Measurements from ENCODE around the gene MEFV. TPM values are rescaled to one million over a fixed set of nuclear protein-coding genes. Genes with fewer than 3 reads are reported as not detected.

MEFV gene
- polyA plus RNA-seq, 4 donors: 0.49 to 0.58 TPM; not detected in 2

GRCh38 chr16:3289998-3290673 lies 33.7 kb upstream of the MEFV start:
- Histone ChIP-seq H3K9me3 (ENCODE audit: control insufficient read depth in 2 of 2, insufficient read depth in 1 of 2, low read depth in 1 of 2, low read length in 1 of 2) (peaks cover 6 to 91% of the 10 kb centered on the region in 2 donors), H3K4me3 (ENCODE audit: low read depth in 1 of 3, low read length in 3 of 3) (no peak overlapping the region), H3K4me1 (ENCODE audit: control insufficient read depth in 3 of 3, insufficient read depth in 2 of 3, low read depth in 1 of 3, low read length in 2 of 3) (no peaks in the 10 kb centered on the region), H3K27me3 (ENCODE audit: control insufficient read depth in 3 of 3, insufficient read depth in 3 of 3, low read length in 3 of 3) (no peaks in the 10 kb centered on the region), H3K36me3 (ENCODE audit: control insufficient read depth in 3 of 3, insufficient read depth in 2 of 3, low read depth in 1 of 3, low read length in 3 of 3) (peaks cover 37 to 68% (median 49%) of the 10 kb centered on the region in 3 donors), H3K27ac (ENCODE audit: low read depth in 1 of 3, low read length in 2 of 3) (no peak overlapping the region)
- FAIRE-seq (no peak), DNase-seq (no peak)
- 96 to 99% (median 98%) methylated on average over 16 of the region's 16 CpGs for WGBS, 3 donors

DNA sequence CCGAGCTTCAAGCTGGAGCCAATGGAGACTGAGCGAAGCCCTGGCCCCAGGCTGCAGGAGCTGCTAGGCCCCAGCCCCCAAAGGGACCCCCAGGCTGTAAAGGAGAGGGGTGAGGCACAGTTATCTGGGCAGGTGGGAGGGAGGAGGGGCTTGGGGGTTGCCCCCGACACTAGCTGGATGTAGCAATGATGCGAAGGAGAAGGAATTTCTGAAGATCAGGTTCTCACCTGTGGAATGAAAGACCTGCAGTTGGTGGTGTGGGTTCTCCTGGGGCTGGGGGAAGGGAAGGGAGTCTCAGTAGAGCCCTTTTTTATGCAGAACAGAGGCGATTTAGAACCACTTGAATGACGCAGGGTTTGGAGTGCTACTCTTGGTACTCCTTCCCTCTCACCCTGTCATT lies 28.7 kb upstream of the MEFV start:
- Histone ChIP-seq H3K4me3 (ENCODE audit: low read depth in 1 of 3, low read length in 3 of 3) (peak overlapping the region in 2 of 3 donors; percentile 2 to 86), H3K36me3 (ENCODE audit: control insufficient read depth in 3 of 3, insufficient read depth in 2 of 3, low read depth in 1 of 3, low read length in 3 of 3) (peaks cover 16 to 48% (median 28%) of the 10 kb centered on the region in 3 donors), H3K4me1 (ENCODE audit: control insufficient read depth in 3 of 3, insufficient read depth in 2 of 3, low read depth in 1 of 3, low read length in 2 of 3) (peaks cover 4 to 8% (median 5%) of the 10 kb centered on the region in 3 donors), H3K27me3 (ENCODE audit: control insufficient read depth in 3 of 3, insufficient read depth in 3 of 3, low read length in 3 of 3) (no peaks in the 10 kb centered on the region), H3K9me3 (ENCODE audit: control insufficient read depth in 2 of 2, insufficient read depth in 1 of 2, low read depth in 1 of 2, low read length in 1 of 2) (peaks cover 4 to 50% of the 10 kb centered on the region in 2 donors), H3K27ac (ENCODE audit: low read depth in 1 of 3, low read length in 2 of 3) (no peak overlapping the region)
- FAIRE-seq (no peak), DNase-seq (no peak)
- WGBS, 3 donors: 88 to 93% (median 92%) methylated on average over 6 of the region's 6 CpGs

DNA sequence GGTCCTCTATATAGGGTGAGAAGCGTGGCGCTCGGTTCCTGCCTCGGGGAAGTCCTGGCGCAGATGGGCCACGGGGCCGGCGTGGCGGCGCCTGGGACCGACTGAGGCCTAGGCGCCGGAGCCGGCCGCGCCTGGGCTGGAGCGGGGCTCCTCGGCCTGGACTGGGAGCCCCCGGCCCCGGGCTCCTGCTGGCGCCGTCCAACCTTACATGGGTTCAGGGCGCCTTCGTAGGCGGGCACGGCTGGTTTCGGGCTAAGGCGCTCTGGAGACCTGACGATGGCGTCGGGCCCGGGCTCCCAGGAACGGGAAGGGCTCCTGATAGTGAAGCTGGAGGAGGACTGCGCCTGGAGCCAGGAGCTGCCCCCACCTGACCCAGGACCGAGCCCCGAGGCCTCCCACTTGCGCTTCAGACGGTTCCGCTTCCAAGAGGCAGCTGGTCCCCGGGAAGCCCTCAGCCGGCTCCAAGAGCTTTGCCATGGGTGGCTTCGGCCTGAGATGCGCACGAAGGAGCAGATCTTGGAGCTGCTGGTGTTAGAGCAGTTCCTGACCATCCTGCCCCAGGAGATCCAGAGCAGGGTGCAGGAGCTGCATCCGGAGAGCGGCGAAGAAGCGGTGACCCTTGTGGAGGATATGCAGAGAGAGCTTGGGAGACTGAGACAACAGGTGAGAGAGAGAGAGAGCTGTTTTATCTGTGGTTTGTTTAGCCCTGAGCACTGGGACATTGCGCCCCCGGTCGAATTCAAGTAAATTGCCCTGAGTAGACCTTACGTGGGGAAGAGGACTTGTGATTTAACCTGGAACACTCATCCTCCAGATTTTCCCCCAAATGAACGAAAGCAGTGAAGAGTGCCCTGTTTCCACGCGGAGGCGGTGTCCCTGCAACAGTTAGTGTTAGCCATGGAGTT lies 27.4 kb upstream of the MEFV start:
- H3K27ac ChIP-seq (ENCODE audit: low read depth in 1 of 3, low read length in 2 of 3): peak overlapping the region; percentile 82 to 100 (median 100)
- H3K9me3 ChIP-seq (ENCODE audit: control insufficient read depth in 2 of 2, insufficient read depth in 1 of 2, low read depth in 1 of 2, low read length in 1 of 2): peaks cover under 1 to 37% of the 10 kb centered on the region in 2 donors
- H3K36me3 ChIP-seq (ENCODE audit: control insufficient read depth in 3 of 3, insufficient read depth in 2 of 3, low read depth in 1 of 3, low read length in 3 of 3): peaks cover 5 to 34% (median 16%) of the 10 kb centered on the region in 3 donors
- FAIRE-seq: no peak
- peak overlapping the region; percentile 74 to 93 (median 86) for H3K4me3 ChIP-seq (ENCODE audit: low read depth in 1 of 3, low read length in 3 of 3)
- H3K4me1 ChIP-seq (ENCODE audit: control insufficient read depth in 3 of 3, insufficient read depth in 2 of 3, low read depth in 1 of 3, low read length in 2 of 3): peaks cover 4 to 8% (median 5%) of the 10 kb centered on the region in 3 donors
- no peak for DNase-seq
- no peaks in the 10 kb centered on the region for H3K27me3 ChIP-seq (ENCODE audit: control insufficient read depth in 3 of 3, insufficient read depth in 3 of 3, low read length in 3 of 3)
- 6 to 8% (median 8%) methylated on average over 54 to 56 of the region's 56 CpGs for WGBS, 3 donors

GRCh38 chr16:3282730-3283542 lies 26.5 kb upstream of the MEFV start, which contains the start of gene ZNF263:
TSS of gene ZNF263 (plus strand) at chr16:3283491. CDS start at chr16:3283819, 328 bp downstream.
- Histone ChIP-seq H3K36me3 (ENCODE audit: control insufficient read depth in 3 of 3, insufficient read depth in 2 of 3, low read depth in 1 of 3, low read length in 3 of 3) (peaks cover 5 to 27% (median 10%) of the 10 kb centered on the region in 3 donors), H3K4me1 (ENCODE audit: control insufficient read depth in 3 of 3, insufficient read depth in 2 of 3, low read depth in 1 of 3, low read length in 2 of 3) (peaks cover 4 to 8% (median 5%) of the 10 kb centered on the region in 3 donors), H3K27ac (ENCODE audit: low read depth in 1 of 3, low read length in 2 of 3) (peak within 1 kb of the TSS; percentile 93 to 100 (median 100)), H3K27me3 (ENCODE audit: control insufficient read depth in 3 of 3, insufficient read depth in 3 of 3, low read length in 3 of 3) (no peaks in the 10 kb centered on the region), H3K4me3 (ENCODE audit: low read depth in 1 of 3, low read length in 3 of 3) (peak within 1 kb of the TSS; percentile 74 to 93 (median 86)), H3K9me3 (ENCODE audit: control insufficient read depth in 2 of 2, insufficient read depth in 1 of 2, low read depth in 1 of 2, low read length in 1 of 2) (peaks cover 0 to 29% of the 10 kb centered on the region in 2 donors)
- no peak for FAIRE-seq
- DNase-seq: peak; percentile 97 to 99
- WGBS, 3 donors: 0% methylated on average over 66 to 72 of the region's 72 CpGs

DNA sequence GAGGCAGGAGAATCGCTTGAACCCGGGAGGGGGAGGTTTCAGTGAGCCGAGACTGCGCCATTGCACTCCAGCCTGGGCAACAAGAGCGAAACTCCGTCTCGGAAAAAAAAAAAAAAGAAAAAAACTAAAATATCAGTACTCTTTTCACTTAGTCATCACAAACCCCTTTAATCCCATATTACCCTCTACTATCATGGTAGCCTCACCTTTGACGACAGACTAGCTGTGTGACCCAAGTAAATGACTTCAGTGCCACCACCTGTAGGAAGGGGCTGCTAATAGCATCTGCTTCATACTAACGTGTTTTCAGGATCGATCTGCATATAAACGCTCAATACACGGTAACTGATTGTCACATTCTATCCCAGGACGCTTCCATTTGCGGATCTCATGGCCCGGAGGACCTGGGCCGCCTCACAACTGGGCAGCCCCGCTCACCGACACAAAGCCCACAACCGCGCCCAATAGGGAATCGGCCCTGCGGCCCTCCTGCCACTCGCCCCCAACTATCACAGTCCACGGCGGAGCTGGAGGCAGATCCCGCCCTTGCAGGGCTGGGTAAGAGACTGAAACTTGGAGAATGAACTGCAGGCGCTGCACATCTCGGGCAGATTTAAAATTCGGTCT lies 25.8 kb upstream of the MEFV start:
- FAIRE-seq: no peak
- WGBS, 3 donors: 13 to 15% (median 15%) methylated on average over 29 of the region's 29 CpGs
- peaks cover 0 to 6% (median 0%) of the 10 kb centered on the region in 3 donors for H3K27me3 ChIP-seq (ENCODE audit: control insufficient read depth in 3 of 3, insufficient read depth in 3 of 3, low read length in 3 of 3)

GRCh38 chr16:3281222-3281820 lies 24.9 kb upstream of the MEFV start:
- FAIRE-seq (no peak), DNase-seq (no peak)
- H3K36me3 ChIP-seq (ENCODE audit: control insufficient read depth in 3 of 3, insufficient read depth in 2 of 3, low read depth in 1 of 3, low read length in 3 of 3): peaks cover 3 to 19% (median 6%) of the 10 kb centered on the region in 3 donors
- 90 to 92% (median 90%) methylated on average over 6 of the region's 6 CpGs for WGBS, 3 donors
- peaks cover 4 to 8% (median 5%) of the 10 kb centered on the region in 3 donors for H3K4me1 ChIP-seq (ENCODE audit: control insufficient read depth in 3 of 3, insufficient read depth in 2 of 3, low read depth in 1 of 3, low read length in 2 of 3)
- no peak overlapping the region for H3K27ac ChIP-seq (ENCODE audit: low read depth in 1 of 3, low read length in 2 of 3)
- H3K9me3 ChIP-seq (ENCODE audit: control insufficient read depth in 2 of 2, insufficient read depth in 1 of 2, low read depth in 1 of 2, low read length in 1 of 2): peaks cover 0 to 19% of the 10 kb centered on the region in 2 donors
- H3K27me3 ChIP-seq (ENCODE audit: control insufficient read depth in 3 of 3, insufficient read depth in 3 of 3, low read length in 3 of 3): peaks cover 0 to 12% (median 0%) of the 10 kb centered on the region in 3 donors
- H3K4me3 ChIP-seq (ENCODE audit: low read depth in 1 of 3, low read length in 3 of 3): no peak overlapping the region

More for the DNA sequence above, 25.8 kb upstream of the MEFV start:
- peaks cover 0 to 24% of the 10 kb centered on the region in 2 donors for H3K9me3 ChIP-seq (ENCODE audit: control insufficient read depth in 2 of 2, insufficient read depth in 1 of 2, low read depth in 1 of 2, low read length in 1 of 2)
- H3K4me1 ChIP-seq (ENCODE audit: control insufficient read depth in 3 of 3, insufficient read depth in 2 of 3, low read depth in 1 of 3, low read length in 2 of 3): peaks cover 4 to 8% (median 5%) of the 10 kb centered on the region in 3 donors
- DNase-seq: no peak
- H3K27ac ChIP-seq (ENCODE audit: low read depth in 1 of 3, low read length in 2 of 3): peak overlapping the region in 2 of 3 donors; percentile 100
- peak overlapping the region; percentile 43 to 86 (median 67) for H3K4me3 ChIP-seq (ENCODE audit: low read depth in 1 of 3, low read length in 3 of 3)
- H3K36me3 ChIP-seq (ENCODE audit: control insufficient read depth in 3 of 3, insufficient read depth in 2 of 3, low read depth in 1 of 3, low read length in 3 of 3): peaks cover 5 to 25% (median 10%) of the 10 kb centered on the region in 3 donors

DNA sequence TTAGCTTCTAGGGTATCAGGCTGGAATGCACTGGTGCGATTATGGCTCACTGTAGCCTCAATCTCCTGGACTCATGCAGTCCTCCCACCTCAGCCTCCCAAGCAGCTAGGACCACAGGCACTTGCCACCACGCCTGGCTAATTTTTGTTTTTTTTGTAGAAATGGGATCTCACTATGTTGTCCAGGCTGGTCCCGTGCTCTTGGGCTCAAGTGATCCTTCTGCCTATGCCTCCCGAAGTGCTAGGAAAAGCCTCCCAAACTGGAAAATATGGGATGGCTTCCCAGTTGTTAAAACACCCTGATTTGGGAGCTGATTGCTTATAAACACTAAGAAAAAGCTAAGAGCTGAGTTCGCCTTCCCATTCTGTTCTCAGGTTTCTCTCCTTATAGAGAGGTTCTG lies 20.2 kb upstream of the MEFV start:
- H3K4me1 ChIP-seq (ENCODE audit: control insufficient read depth in 3 of 3, insufficient read depth in 2 of 3, low read depth in 1 of 3, low read length in 2 of 3): no peaks in the 10 kb centered on the region
- H3K27ac ChIP-seq (ENCODE audit: low read depth in 1 of 3, low read length in 2 of 3): no peak overlapping the region
- peaks cover 0 to 18% (median 0%) of the 10 kb centered on the region in 3 donors for H3K27me3 ChIP-seq (ENCODE audit: control insufficient read depth in 3 of 3, insufficient read depth in 3 of 3, low read length in 3 of 3)
- no peaks in the 10 kb centered on the region for H3K36me3 ChIP-seq (ENCODE audit: control insufficient read depth in 3 of 3, insufficient read depth in 2 of 3, low read depth in 1 of 3, low read length in 3 of 3)
- DNase-seq: no peak
- WGBS, 3 donors: 82 to 86% (median 85%) methylated on average over 5 of the region's 5 CpGs
- no peak overlapping the region for H3K4me3 ChIP-seq (ENCODE audit: low read depth in 1 of 3, low read length in 3 of 3)
- no peaks in the 10 kb centered on the region for H3K9me3 ChIP-seq (ENCODE audit: control insufficient read depth in 2 of 2, insufficient read depth in 1 of 2, low read depth in 1 of 2, low read length in 1 of 2)
- no peak for FAIRE-seq
